ENCODE results near the gene DNAJC19. TPM values are rescaled to one million over a fixed set of nuclear protein-coding genes. Genes with fewer than 3 reads are reported as not detected.

DNAJC19 gene
- total RNA-seq, 1 donor from 2014 or later: 25.7 TPM

DNA sequence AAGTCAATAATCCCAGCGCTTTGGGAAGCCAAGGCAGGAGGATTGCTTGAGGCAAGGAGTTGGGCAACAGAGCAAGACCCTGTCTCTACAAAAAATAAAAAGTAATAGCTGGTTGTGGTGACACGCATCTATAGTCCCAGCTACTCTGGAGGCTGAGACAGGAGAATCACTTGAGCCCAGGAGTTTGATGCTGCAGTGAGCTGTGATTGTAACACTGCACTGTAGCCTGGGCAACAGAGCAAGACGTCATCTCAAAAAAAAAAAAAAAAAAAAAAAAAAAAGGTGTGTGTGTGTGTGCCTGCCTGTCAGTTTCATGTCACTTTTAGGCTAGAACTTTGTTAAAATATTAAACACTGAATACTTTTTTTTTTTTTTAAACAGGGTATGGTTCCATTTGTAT lies 28.4 kb downstream of the DNAJC19 start:
- DNase-seq: no peak

DNA sequence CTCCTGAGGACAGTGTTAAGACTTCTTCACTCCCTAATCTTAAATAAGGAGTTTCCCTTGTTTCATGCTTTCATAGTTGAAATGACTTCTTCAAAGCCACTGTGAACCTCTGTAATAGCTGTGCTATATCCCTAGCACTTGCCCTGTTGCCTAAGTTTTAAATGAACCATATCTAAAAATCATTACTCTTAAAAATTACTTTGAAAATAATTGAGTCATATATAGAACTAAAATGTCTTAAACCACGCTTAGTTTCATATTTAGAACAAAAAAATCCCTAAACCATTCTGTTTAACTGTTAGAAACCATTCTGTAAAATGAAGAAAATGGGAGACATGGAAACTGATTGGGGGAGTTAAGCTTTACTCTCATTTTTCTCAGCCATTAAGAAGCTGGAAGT lies 29.8 kb downstream of the DNAJC19 start:
- no peak for DNase-seq

DNA sequence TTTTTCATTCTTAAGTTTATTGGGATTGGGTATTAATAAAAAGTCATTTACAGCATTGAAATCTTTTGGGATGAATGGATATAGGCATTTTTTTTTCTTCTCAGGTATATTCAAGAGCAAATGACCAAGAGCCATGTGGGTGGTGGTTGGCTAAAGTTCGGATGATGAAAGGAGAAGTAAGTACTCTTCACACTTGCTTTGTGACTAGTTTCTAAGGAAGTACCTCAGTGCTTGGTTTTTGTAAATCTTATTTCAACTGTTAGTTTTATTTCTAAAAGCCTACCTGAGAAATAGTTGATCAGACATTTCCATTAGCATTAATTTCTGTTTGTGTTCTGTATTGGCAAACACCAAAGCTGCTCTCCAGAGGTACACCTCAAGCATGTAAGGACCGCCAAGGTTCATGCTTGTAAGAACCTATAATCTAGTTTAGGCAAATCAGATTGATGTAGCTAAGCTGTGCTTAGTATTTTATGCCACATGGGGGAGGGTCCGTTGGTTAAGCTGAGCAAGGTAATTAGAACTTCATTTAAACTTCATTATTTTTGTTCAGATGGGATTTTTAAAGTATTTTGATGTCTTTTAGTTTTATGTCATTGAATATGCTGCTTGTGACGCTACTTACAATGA lies 41.7 kb downstream of the DNAJC19 start:
- DNase-seq: no peak

DNA sequence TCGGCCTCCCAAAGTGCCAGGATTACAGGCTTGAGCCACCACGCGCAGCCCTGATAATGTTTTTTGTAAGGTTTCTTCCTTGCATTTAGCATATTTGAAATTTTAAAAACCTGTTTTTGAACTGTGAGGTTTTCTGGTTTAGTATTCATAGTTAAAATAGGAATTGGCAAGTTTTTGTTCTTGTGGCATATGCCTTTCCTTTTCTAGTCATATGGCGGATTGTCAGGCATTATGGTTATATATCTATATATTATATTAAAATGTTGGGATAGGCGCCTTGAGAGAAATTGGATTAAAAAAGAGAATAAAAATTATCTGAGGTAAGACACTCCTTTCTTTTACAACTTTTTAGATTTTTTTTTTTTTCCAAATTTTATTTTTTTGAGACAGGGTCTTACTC lies 48.7 kb downstream of the DNAJC19 start:
- no peak for DNase-seq

DNA sequence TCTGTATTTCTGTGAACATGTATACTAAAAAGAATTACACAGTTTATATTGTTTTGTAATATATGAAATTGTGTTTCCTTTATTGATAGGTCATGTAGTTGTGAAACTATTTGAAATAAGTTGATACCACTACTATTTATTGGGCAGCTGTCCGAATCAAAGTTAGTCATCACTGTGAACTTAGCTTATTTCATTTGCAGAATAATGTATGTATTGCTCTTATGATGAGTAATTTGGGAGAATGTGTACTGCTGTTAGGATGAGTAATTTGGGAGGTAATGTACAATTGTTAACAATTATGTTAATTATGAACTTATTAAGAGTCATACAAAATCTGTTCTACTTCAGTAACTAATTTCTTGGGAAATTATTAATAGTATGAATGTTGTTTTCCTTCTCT lies 54.9 kb downstream of the DNAJC19 start:
- no peak for DNase-seq

Other genes with a start within 250 kb of the DNAJC19 start
- 223 TPM for gene FXR1, start 77.1 kb downstream of the DNAJC19 start, total RNA-seq

Measured in skin of body (tissue), 2 donors.